HepG2 (cell line): ENCODE measurements around the gene ATG4D. TPM values are rescaled to one million over a fixed set of nuclear protein-coding genes. Genes with fewer than 3 reads are reported as not detected.

Source experiments
- ATAC-seq: fragments of 200-7000 bp; cut with Tn5 transposase; 3 replicates; pipeline ENCODE4 v1.9.1; 2020; ENCODE audit warnings: mild to moderate bottlenecking, moderate library complexity
- BruUV-seq: library from RNA; stranded (reverse); fragments of 400-500 nt; replicated peaks from 2 replicates; lab custom pipeline; 2021; lab: Mats Ljungman, UMichigan
- CTCF ChIA-PET: fragments of 300-600 bp; formaldehyde crosslinking; extraction: SDS; loops from one replicate; lab custom pipeline; 2021; ENCODE audit warnings: low total read pairs, inconsistent platforms, low intra/inter-chr PET ratio; lab: Yijun Ruan, JAX
- POLR2A ChIA-PET: fragments of 350-600 bp; sonication (Branson Sonifier 250); formaldehyde crosslinking; loops from one replicate; lab custom pipeline; 2020; ENCODE audit warnings: antibody characterized with exemption, inconsistent platforms; lab: Yijun Ruan, JAX
- DNase-seq: peaks from one replicate; pipeline ENCODE4 v3.0.0-alpha.2; 2015; ENCODE audit warnings: low spot score
- FAIRE-seq: peaks from 3 replicates; lab custom pipeline; 2011; peaks lifted over from hg19 to GRCh38; lab: Jason Lieb, UNC
- H2AFZ ChIP-seq: one replicate; pipeline ENCODE4 v1.6.1; 2011; ENCODE audit warnings: low read length, inconsistent platforms
- H3K27ac ChIP-seq: fragments of 300-600 bp; 3 replicates; pipeline ENCODE4 v1.8.0; 2011; ENCODE audit warnings: mixed run types, mild to moderate bottlenecking, mixed read lengths, low read length, inconsistent platforms; ENCODE audit not compliant: insufficient read depth; ENCODE audit errors: extremely low read length
- H3K27me3 ChIP-seq, 2 experiments: fragments of 200-600 bp in 1 of 2; 2 replicates in 1 of 2; 3 replicates in 1 of 2; pipeline versions ENCODE4 v1.6.0 to v1.8.0; 2011; ENCODE audit warnings: low read length in 2 of 2, mild to moderate bottlenecking in 2 of 2, moderate library complexity in 2 of 2, inconsistent platforms in 1 of 2; ENCODE audit not compliant: insufficient read depth in 2 of 2, control insufficient read depth in 1 of 2
- H3K36me3 ChIP-seq, 2 experiments: fragments of 200-600 bp in 1 of 2; replicated peaks in 1 of 2; 2 replicates in 1 of 2; 3 replicates in 1 of 2; pipeline versions ENCODE4 v1.5.1 to v1.8.0; 2011; ENCODE audit warnings: low read length in 2 of 2, inconsistent platforms in 1 of 2; ENCODE audit not compliant: insufficient read depth in 2 of 2, control insufficient read depth in 1 of 2
- H3K4me1 ChIP-seq: 2 replicates; pipeline ENCODE4 v1.5.1; 2012; ENCODE audit warnings: low read length, inconsistent platforms; ENCODE audit not compliant: insufficient read depth
- H3K4me2 ChIP-seq: 2 replicates; pipeline ENCODE4 v1.6.0; 2011; ENCODE audit warnings: low read depth, low read length, inconsistent platforms
- H3K4me3 ChIP-seq, 3 experiments: fragments of 200-600 bp in 1 of 3; sonication (generic), shearing (Covaris generic) in 1 of 3; replicated peaks in 1 of 3; 2 replicates each; pipeline ENCODE4 v1.5.1; 2011 to 2016; ENCODE audit warnings: low read length in 3 of 3, inconsistent platforms in 2 of 3, low read depth in 2 of 3, mild to moderate bottlenecking in 2 of 3, control low read depth in 1 of 3, mixed read lengths in 1 of 3; ENCODE audit not compliant: insufficient read depth in 1 of 3
- H3K79me2 ChIP-seq: one replicate; pipeline ENCODE4 v1.6.1; 2011; ENCODE audit warnings: low read length, inconsistent platforms; ENCODE audit not compliant: insufficient read depth
- H3K9ac ChIP-seq: 2 replicates; pipeline ENCODE4 v1.6.0; 2011; ENCODE audit warnings: mild to moderate bottlenecking, low read depth, low read length, inconsistent platforms; ENCODE audit not compliant: insufficient read depth
- H3K9me3 ChIP-seq: 2 replicates; pipeline ENCODE4 v1.5.1; 2012; ENCODE audit warnings: mild to moderate bottlenecking, low read length
- H4K20me1 ChIP-seq: 2 replicates; pipeline ENCODE4 v1.6.0; 2011; ENCODE audit warnings: inconsistent platforms, mild to moderate bottlenecking, low read length, moderate library complexity; ENCODE audit not compliant: insufficient read depth
- ATRX ChIP-seq: sonication (generic); formaldehyde crosslinking; IDR thresholded peaks from 2 replicates; pipeline ENCODE4 v1.4.0; 2020; ENCODE audit warnings: missing genetic modification reagents, borderline replicate concordance
- ERF ChIP-seq: IDR thresholded peaks from 2 replicates; pipeline ENCODE4 v1.6.1; 2018; ENCODE audit warnings: missing biosample characterization, missing genetic modification reagents
- SAFB2 ChIP-seq: sonication (generic); formaldehyde crosslinking; IDR thresholded peaks from 2 replicates; pipeline ENCODE4 v1.5.1; 2020; ENCODE audit warnings: missing genetic modification reagents, low read depth, mild to moderate bottlenecking, borderline replicate concordance
- SOX13 ChIP-seq, 3 experiments: fragments of 450-650 bp in 1 of 3; sonication (generic) in 1 of 3; formaldehyde crosslinking in 1 of 3; IDR thresholded peaks in 2 of 3; conservative IDR thresholded peaks in 1 of 3; 2 replicates each; pipeline versions ENCODE4 v1.5.0 to v1.6.1; 2016 to 2020; ENCODE audit warnings: antibody characterized with exemption in 1 of 3, mild to moderate bottlenecking in 1 of 3, missing compliant biosample characterization in 1 of 3, missing genetic modification reagents in 1 of 3, moderate library complexity in 1 of 3
- ZGPAT ChIP-seq: IDR thresholded peaks from 2 replicates; pipeline ENCODE4 v1.6.1; 2016; ENCODE audit warnings: mild to moderate bottlenecking
- ZNF121 ChIP-seq: sonication (generic); formaldehyde crosslinking; IDR thresholded peaks from 2 replicates; pipeline ENCODE4 v1.5.0; 2020; ENCODE audit warnings: mild to moderate bottlenecking, missing genetic modification reagents
- ZSCAN31 ChIP-seq: sonication (generic); formaldehyde crosslinking; IDR thresholded peaks from 2 replicates; pipeline ENCODE4 v1.5.0; 2020; ENCODE audit warnings: low read depth, mild to moderate bottlenecking, missing genetic modification reagents
- WGBS: methylation state at CpG from one replicate; pipeline ENCODE4 v1.1.6; 2017; ENCODE audit warnings: low lambda C conversion rate; 5-methylcytosine and 5-hydroxymethylcytosine counted together
- in situ Hi-C: cut with HindIII; loops from 2 replicates; pipeline ENCODE4 v1.10.0; 2017; ENCODE audit warnings: low pct_unique_long_range_greater_than_20kb; ENCODE audit not compliant: extremely low pct_ligation_motif_present
- intact Hi-C: fragments of 100-400 bp; cut with micrococcal nuclease; formaldehyde crosslinking; loops from one replicate; pipeline ENCODE4 v1.10.0; 2022; ENCODE audit not compliant: unreplicated experiment
- polyA plus RNA-seq, 8 experiments: library from polyadenylated mRNA; depleted of rRNA in 3 of 8; stranded (reverse) in 7 of 8; unstranded in 1 of 8; fragments of >200 nt; fragmentation: Illumina TruSeq in 4 of 8; extraction: Trizol in 4 of 8; gene quantifications; 2 replicates each; pipeline versions ENCODE4 v1.2.1 to v1.2.3, GENCODE V29; 2011 to 2016; ENCODE audit warnings: low read depth in 4 of 8, missing spikeins in 1 of 8, mixed read lengths in 1 of 8; ENCODE audit not compliant: insufficient read depth in 1 of 8
- total RNA-seq, 5 experiments: library from RNA; depleted of rRNA; stranded (reverse); fragments of >200 nt; fragmentation: Illumina TruSeq; extraction: Trizol; gene quantifications; 2 replicates each; pipeline ENCODE4 v1.2.3, GENCODE V29; 2016; ENCODE audit warnings: low read depth in 1 of 5
- TF ChIP-seq, protein P1 (sequence below): IDR thresholded peaks from 2 replicates; pipeline ENCODE4 v1.6.1; 2016; ENCODE audit warnings: control low read depth

Gene ATG4D
- total and polyA plus RNA-seq, 2 of the 13 experiments (the other 11 are each of a cell fraction or from before 2014, with no cell fraction given): 17.8 to 19.0 TPM

- peaks cover 3 to 21% of the 10 kb centered on the region in 2 experiments; a peak in 3 of 5 replicates for H3K27me3 ChIP-seq
- no peak overlapping the region for H2AFZ ChIP-seq
- no peak overlapping the region for H3K9ac ChIP-seq
- TF ChIP-seq SOX13 (IDR thresholded peaks at IDR 0.05) (no peak), SOX13 (CRISPR knock-in tag; conservative IDR thresholded peaks at IDR 0.05 in 1 of 2, IDR thresholded peaks at IDR 0.05 in 1 of 2) (no peak), ZNF121 (CRISPR knock-in tag) (peak; percentile 71; the same call in 1 of the 2 replicates), ATRX (CRISPR knock-in tag) (no peak), ZSCAN31 (no peak), ERF (no peak), SAFB2 (CRISPR knock-in tag) (no peak), ZGPAT (CRISPR knock-in tag) (no peak)
- TF ChIP-seq, protein P1, sequence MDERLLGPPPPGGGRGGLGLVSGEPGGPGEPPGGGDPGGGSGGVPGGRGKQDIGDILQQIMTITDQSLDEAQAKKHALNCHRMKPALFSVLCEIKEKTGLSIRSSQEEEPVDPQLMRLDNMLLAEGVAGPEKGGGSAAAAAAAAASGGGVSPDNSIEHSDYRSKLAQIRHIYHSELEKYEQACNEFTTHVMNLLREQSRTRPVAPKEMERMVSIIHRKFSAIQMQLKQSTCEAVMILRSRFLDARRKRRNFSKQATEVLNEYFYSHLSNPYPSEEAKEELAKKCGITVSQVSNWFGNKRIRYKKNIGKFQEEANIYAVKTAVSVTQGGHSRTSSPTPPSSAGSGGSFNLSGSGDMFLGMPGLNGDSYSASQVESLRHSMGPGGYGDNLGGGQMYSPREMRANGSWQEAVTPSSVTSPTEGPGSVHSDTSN (CRISPR knock-in tag): 0 out of 2 replicates have a peak, but pooled peaks have one; percentile 13
- CTCF ChIA-PET: no interaction called here
- in situ Hi-C loops (loop anchor here (5.0 kb wide), 1 partner anchor 59 kb away; no protein-coding TSS in a partner anchor), intact Hi-C loops (no loop called here)
- POLR2A ChIA-PET: no interaction called here
- no peaks in the 10 kb centered on the region for H3K9me3 ChIP-seq
- WGBS: 51% methylated on average over 8 of the region's 9 CpGs
- H3K79me2 ChIP-seq: no peaks in the 10 kb centered on the region
- FAIRE-seq (no peak), ATAC-seq (no peak), DNase-seq (no peak)
- no peak overlapping the region for H3K4me3 ChIP-seq
- H3K4me1 ChIP-seq: peaks cover 23% of the 10 kb centered on the region
- H4K20me1 ChIP-seq: no peaks in the 10 kb centered on the region
- H3K27ac ChIP-seq: no peak overlapping the region
- H3K4me2 ChIP-seq: peak overlapping the region; percentile 13; the same call in 1 of the 2 replicates
- BruUV-seq: no TSS peak
- H3K36me3 ChIP-seq: no peaks in the 10 kb centered on the region
Measured at GRCh38 chr19:10583036-10583776, 39.5 kb downstream of the ATG4D start.
